Lower leg skin (tissue), 3 donors: ENCODE data around the gene MYO7A.

Source experiments
- CTCF ChIP-seq, 3 donors: fragments of 450-650 bp; IDR thresholded peaks; one replicate each; pipeline ENCODE4 v1.5.1; 2016; ENCODE audit warnings: antibody characterized with exemption in 3 of 3, mild to moderate bottlenecking in 3 of 3, moderate library complexity in 2 of 3
- POLR2A ChIP-seq, 2 donors: fragments of 450-650 bp; IDR thresholded peaks; one replicate each; pipeline ENCODE4 v1.6.1; 2016 to 2017; ENCODE audit warnings: antibody characterized with exemption in 2 of 2, mild to moderate bottlenecking in 1 of 2, moderate library complexity in 1 of 2

- TF ChIP-seq CTCF (IDR thresholded peaks at IDR 0.05) (no peak), POLR2A (IDR thresholded peaks at IDR 0.05) (no peak)
Measured at GRCh38 chr11:77144196-77144856, 16.3 kb downstream of the MYO7A start.
